HG03520 (cell line): ENCODE data around the gene NAV2.

Experiments
- ATAC-seq: cut with Tn5 transposase; IDR thresholded peaks from one replicate; pipeline ENCODE4 v1.9.1; 2021; ENCODE audit warnings: mild to moderate bottlenecking, moderate library complexity; ENCODE audit not compliant: unreplicated experiment

NAV2 gene

DNA sequence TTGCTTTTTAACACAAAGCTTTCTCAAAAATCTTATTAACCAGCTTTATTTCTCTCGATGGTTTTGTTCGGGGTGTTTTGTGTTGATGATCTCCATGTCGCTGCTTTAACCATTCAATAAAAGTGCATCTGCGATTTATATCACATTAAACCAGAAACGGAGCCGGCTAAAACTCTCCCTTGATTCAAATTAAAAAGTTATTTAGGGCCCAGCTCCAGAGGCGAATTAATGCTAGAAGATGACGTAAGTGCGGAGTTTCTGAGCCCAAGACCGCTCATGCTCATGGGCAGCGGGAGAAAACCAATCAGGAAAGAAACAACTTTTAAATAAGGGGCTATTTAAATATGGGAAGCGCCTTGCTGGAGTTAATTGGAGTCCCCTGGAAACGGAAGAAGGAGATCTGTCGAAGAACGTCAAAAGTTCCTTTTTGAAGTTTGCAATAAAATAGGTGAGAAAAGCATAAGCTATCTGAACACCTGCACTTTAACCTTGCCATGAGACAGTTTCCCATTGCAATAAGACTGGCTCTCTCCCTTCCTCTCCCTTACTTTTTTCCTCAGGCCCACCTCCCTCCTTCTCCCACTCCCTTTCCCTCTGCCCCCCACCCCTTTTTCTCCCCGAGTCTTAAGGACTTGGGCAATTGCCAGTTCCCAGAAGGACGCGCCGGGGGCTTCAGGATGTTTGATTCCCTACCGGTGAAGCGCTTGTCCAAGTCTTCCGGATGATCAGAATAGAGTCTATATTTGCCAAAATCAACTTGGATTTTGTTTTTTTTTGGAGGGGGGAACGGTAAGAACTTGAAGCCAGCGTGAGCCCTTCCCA lies 449.5 kb downstream of the NAV2 start:
- no peak for ATAC-seq

DNA sequence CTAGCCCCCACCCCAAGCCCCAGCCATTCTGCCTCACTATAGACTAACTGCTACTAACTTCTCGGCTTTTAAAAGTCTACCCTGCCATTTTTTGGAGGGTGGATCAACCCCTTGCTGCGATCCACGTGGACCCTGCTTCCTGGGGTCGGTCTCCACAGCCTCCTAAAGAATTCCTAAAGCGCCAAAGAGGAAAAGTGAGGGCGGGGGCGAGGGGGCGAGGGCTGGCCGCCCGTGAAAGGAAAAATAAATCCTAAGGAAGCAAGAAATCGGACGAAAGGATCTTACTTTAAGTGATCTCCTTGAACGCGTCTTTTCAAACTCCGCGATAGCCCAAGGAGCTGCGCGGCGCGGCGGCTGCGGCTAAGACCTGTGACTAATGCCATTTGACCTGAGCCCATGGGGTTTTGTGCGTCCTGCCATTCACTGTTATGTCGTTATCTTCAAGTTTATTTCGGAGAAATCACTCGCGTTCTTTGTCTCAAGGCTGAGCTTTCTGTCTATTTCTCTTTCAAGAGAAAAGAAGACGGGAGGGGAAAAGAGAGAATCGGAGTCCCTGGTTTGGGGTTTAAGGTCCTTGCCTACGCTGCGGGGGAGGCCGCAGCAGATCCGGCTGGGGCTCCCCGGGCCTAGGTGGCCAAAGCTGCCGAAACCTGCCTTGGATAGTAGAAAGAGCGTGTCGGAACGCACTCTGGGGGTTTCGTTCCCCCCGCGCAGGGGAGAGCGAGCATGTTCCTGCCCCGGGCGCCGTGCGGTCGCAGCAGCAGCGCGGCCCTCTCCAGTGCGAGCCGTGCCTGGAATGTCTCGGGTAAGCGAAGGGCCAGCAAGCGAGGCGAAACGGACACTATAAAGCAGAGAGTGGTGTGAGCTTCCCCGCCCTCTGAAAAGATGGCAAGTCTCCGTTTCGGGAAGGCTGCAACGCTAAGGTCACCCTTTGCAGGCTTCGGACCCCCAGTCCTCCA lies 450.5 kb downstream of the NAV2 start:
- no peak for ATAC-seq

DNA sequence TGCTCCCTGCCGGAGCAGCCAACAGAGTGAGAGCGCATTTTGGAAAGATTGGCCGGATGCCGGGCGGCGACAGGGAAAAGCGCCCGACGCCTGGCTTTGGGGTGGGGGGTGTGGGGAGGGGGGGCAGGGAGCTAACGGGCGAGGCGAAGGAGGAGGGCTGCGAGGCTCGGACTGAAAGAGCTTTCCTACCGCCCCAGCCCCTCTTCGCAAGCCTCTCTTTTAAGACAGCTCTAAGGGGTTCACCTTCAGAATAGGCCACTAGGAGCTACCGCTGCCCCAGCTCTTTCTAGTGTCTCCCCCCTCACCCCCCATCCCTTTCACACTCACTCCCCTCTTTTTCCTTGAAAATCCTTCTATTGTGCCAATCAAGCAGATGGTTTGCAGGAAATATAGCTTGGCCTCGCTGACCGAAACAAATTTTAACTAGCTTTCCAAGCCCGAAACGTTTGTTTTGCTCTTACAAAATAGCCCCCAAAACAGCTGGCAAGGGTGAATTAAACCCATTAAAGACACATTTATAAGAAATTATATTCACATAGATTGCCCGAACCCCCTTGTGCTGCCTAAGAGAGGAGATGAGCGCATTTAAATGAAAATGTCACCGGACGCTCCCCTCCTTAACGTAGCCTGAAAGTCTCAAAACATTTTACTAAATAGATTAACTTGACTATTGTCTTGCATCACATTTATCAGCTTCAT lies 451.3 kb downstream of the NAV2 start:
- ATAC-seq = no peak
